Caco-2 (cell line): ENCODE measurements around the gene ZFHX3. TPM values are rescaled to one million over a fixed set of nuclear protein-coding genes. Genes with fewer than 3 reads are reported as not detected.

Source experiments
- BruUV-seq: library from RNA; stranded (reverse); fragments of 400-500 nt; replicated peaks from 2 replicates; lab custom pipeline; 2021; lab: Mats Ljungman, UMichigan
- CTCF ChIA-PET: fragments of 300-600 bp; sonication (Branson Sonifier 250); formaldehyde crosslinking; loops from one replicate; lab custom pipeline; 2022; ENCODE audit warnings: antibody characterized with exemption; lab: Charles Lee
- POLR2A ChIA-PET: fragments of 300-600 bp; sonication (Branson Sonifier 250); formaldehyde crosslinking; loops from one replicate; lab custom pipeline; 2022; ENCODE audit warnings: antibody characterized with exemption; lab: Charles Lee
- DNase-seq, 2 experiments: peaks; one replicate each; pipeline versions ENCODE4 v3.0.0 to v3.0.0-alpha.2; 2020 to 2022
- H3K27me3 ChIP-seq: replicated peaks from 2 replicates; pipeline ENCODE4 v1.6.0; 2011; ENCODE audit warnings: low read length; ENCODE audit not compliant: control insufficient read depth, insufficient read depth
- H3K36me3 ChIP-seq: 2 replicates; pipeline ENCODE4 v1.5.1; 2011; ENCODE audit warnings: low read length; ENCODE audit not compliant: control insufficient read depth, insufficient read depth
- H3K4me1 ChIP-seq: fragments of 250-450 bp; sonication (Bioruptor Pico); 2 replicates; pipeline ENCODE4 v1.5.1; 2020; ENCODE audit warnings: mild to moderate bottlenecking
- H3K4me3 ChIP-seq: 2 replicates; pipeline ENCODE4 v1.5.1; 2011; ENCODE audit warnings: low read depth, mild to moderate bottlenecking, control low read depth, low read length
- H3K9me3 ChIP-seq: fragments of 250-450 bp; sonication (Bioruptor Pico); 2 replicates; pipeline ENCODE4 v1.5.1; 2020; ENCODE audit warnings: mild to moderate bottlenecking, moderate library complexity
- H3K27ac Mint-ChIP-seq: one replicate; pipeline ENCODE4 v1.8.0; 2022; ENCODE audit warnings: mixed read lengths; ENCODE audit not compliant: unreplicated experiment
- H3K27me3 Mint-ChIP-seq: one replicate; pipeline ENCODE4 v1.8.0; 2022; ENCODE audit warnings: mixed read lengths; ENCODE audit not compliant: insufficient read depth, unreplicated experiment
- H3K36me3 Mint-ChIP-seq: one replicate; pipeline ENCODE4 v1.8.0; 2022; ENCODE audit warnings: mild to moderate bottlenecking, mixed read lengths; ENCODE audit not compliant: insufficient read depth, unreplicated experiment
- H3K4me1 Mint-ChIP-seq: one replicate; pipeline ENCODE4 v1.8.0; 2022; ENCODE audit warnings: low read depth, mixed read lengths; ENCODE audit not compliant: unreplicated experiment
- H3K4me3 Mint-ChIP-seq: one replicate; pipeline ENCODE4 v1.8.0; 2022; ENCODE audit warnings: mild to moderate bottlenecking, moderate library complexity, mixed read lengths; ENCODE audit not compliant: unreplicated experiment
- H3K9me3 Mint-ChIP-seq: one replicate; pipeline ENCODE4 v1.8.0; 2022; ENCODE audit warnings: mixed read lengths; ENCODE audit not compliant: unreplicated experiment
- CTCF ChIP-seq, 2 experiments: fragments of 200-600 bp in 1 of 2; IDR thresholded peaks; 1 replicate in 1 of 2; 2 replicates in 1 of 2; pipeline versions ENCODE4 v1.5.1 to v1.8.0; 2011 to 2022; ENCODE audit warnings: antibody characterized with exemption in 1 of 2, control low read depth in 1 of 2, inconsistent platforms in 1 of 2, low read depth in 1 of 2, low read length in 1 of 2, mild to moderate bottlenecking in 1 of 2, moderate library complexity in 1 of 2; ENCODE audit not compliant: insufficient read depth in 1 of 2, severe bottlenecking in 1 of 2, unreplicated experiment in 1 of 2
- intact Hi-C: fragments of 100-400 bp; cut with micrococcal nuclease; formaldehyde crosslinking; loops from one replicate; pipeline ENCODE4 v1.10.0; 2022; ENCODE audit not compliant: unreplicated experiment
- total RNA-seq: library from RNA; stranded (reverse); gene quantifications from 2 replicates; pipeline ENCODE4 v1.2.3, GENCODE V29; 2022

The ZFHX3 gene
- total RNA-seq, 1 experiment from 2014 or later = 39.9 TPM

DNA sequence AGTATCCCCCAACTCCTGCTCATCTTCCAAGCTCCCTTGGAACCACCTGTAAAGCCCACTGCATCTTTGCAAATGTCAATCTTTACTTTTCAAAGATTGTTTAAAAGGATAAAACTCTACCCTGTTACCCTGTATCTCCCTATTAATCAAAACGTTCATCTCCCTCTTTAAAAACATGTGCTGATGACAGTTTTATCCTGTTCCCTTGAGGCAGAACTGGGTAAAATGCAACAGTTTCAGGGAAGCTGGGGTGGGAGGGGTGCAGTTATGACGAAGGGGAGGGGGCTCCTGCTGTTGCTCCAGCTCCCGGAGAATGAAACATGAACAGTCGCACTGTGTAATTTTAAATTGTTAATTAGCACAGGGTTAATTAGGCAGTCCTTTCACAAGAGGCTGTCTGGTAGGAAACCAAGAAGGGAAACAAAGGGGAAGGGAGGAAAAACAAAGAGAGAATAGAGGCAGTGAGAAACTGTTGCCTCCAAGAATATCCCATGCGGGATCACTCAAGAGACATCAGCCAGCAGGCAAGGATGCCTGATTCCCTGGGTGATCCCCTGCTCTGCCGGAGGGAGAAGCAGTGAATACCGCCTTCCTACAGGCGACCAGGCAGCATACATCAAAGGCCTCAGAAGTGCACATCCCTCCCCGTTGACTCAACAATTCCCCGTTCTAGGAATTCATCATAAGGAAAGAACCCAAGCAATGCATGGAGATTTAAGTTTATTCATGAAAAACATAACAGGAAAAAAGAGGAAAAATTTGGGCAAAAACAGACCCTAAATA lies 84.2 kb downstream of the ZFHX3 start:
- Mint-ChIP-seq H3K4me3 (no peak overlapping the region), H3K36me3 (peaks cover 59% of the 10 kb centered on the region), H3K27ac (peak overlapping the region; percentile 47), H3K4me1 (peaks cover 27% of the 10 kb centered on the region), H3K9me3 (no peaks in the 10 kb centered on the region), H3K27me3 (no peaks in the 10 kb centered on the region)
- no TSS peak for BruUV-seq
- Histone ChIP-seq H3K36me3 (no peaks in the 10 kb centered on the region; the same call in 1 of the 2 replicates), H3K9me3 (no peaks in the 10 kb centered on the region), H3K27me3 (no peaks in the 10 kb centered on the region), H3K4me1 (no peaks in the 10 kb centered on the region; the same call in 1 of the 2 replicates), H3K4me3 (no peak overlapping the region)
- no peak for TF ChIP-seq CTCF (IDR thresholded peaks at IDR 0.05; ENCODE audit: insufficient read depth in 1 of 2, low read depth in 1 of 2, low read length in 1 of 2, severe bottlenecking in 1 of 2, unreplicated experiment in 1 of 2)
- no peak for DNase-seq
- POLR2A ChIA-PET = interaction anchor here (0.6 kb wide), 1 partner anchor 72 kb away, joined by 9 read pairs; no protein-coding TSS in a partner anchor
- CTCF ChIA-PET = no interaction called here
- intact Hi-C loops = no loop called here

- TF ChIP-seq CTCF (IDR thresholded peaks at IDR 0.05; ENCODE audit: insufficient read depth in 1 of 2, low read depth in 1 of 2, low read length in 1 of 2, severe bottlenecking in 1 of 2, unreplicated experiment in 1 of 2) = no peak
- Mint-ChIP-seq H3K4me1 (peaks cover 27% of the 10 kb centered on the region), H3K4me3 (no peak overlapping the region), H3K27me3 (no peaks in the 10 kb centered on the region), H3K9me3 (no peaks in the 10 kb centered on the region), H3K27ac (peak overlapping the region; percentile 47), H3K36me3 (peaks cover 67% of the 10 kb centered on the region)
- Histone ChIP-seq H3K36me3 (peaks cover 3% of the 10 kb centered on the region), H3K27me3 (no peaks in the 10 kb centered on the region), H3K9me3 (no peaks in the 10 kb centered on the region), H3K4me3 (no peak overlapping the region), H3K4me1 (no peaks in the 10 kb centered on the region; the same call in 1 of the 2 replicates)
- ChIA-PET CTCF (interaction anchor here (0.7 kb wide), 1 partner anchor 95 kb away, joined by 3 read pairs; no protein-coding TSS in a partner anchor), POLR2A (no interaction called here)
- no TSS peak for BruUV-seq
- intact Hi-C loops = no loop called here
- DNase-seq = no peak
Observed at GRCh38 chr16:72962347-72962746, 85.6 kb downstream of the ZFHX3 start.

- H3K36me3 Mint-ChIP-seq = peaks cover 63% of the 10 kb centered on the region
- DNase-seq = no peak
Observed at GRCh38 chr16:72961863-72962262, 86.1 kb downstream of the ZFHX3 start.

More at GRCh38 chr16:72961863-72962262, 86.1 kb downstream of the ZFHX3 start:
- Histone ChIP-seq H3K27me3 (no peaks in the 10 kb centered on the region), H3K4me1 (no peaks in the 10 kb centered on the region), H3K4me3 (no peak overlapping the region), H3K36me3 (peaks cover 3% of the 10 kb centered on the region), H3K9me3 (no peaks in the 10 kb centered on the region)
- H3K27ac Mint-ChIP-seq = peak overlapping the region; percentile 21
- no TSS peak for BruUV-seq
- H3K4me3 Mint-ChIP-seq = no peak overlapping the region
- no peaks in the 10 kb centered on the region for H3K9me3 Mint-ChIP-seq
- ChIA-PET CTCF (interaction anchor here (0.7 to 1.5 kb wide), 2 partner anchors 96 to 129 kb away, joined by 3 to 8 read pairs; no protein-coding TSS in a partner anchor), POLR2A (no interaction called here)
- peaks cover 24% of the 10 kb centered on the region for H3K4me1 Mint-ChIP-seq
- H3K27me3 Mint-ChIP-seq = no peaks in the 10 kb centered on the region
- no peak for TF ChIP-seq CTCF (IDR thresholded peaks at IDR 0.05; ENCODE audit: insufficient read depth in 1 of 2, low read depth in 1 of 2, low read length in 1 of 2, severe bottlenecking in 1 of 2, unreplicated experiment in 1 of 2)
- intact Hi-C loops = no loop called here
